ENCODE data around the gene MAPK1.

MAPK1 gene

DNA sequence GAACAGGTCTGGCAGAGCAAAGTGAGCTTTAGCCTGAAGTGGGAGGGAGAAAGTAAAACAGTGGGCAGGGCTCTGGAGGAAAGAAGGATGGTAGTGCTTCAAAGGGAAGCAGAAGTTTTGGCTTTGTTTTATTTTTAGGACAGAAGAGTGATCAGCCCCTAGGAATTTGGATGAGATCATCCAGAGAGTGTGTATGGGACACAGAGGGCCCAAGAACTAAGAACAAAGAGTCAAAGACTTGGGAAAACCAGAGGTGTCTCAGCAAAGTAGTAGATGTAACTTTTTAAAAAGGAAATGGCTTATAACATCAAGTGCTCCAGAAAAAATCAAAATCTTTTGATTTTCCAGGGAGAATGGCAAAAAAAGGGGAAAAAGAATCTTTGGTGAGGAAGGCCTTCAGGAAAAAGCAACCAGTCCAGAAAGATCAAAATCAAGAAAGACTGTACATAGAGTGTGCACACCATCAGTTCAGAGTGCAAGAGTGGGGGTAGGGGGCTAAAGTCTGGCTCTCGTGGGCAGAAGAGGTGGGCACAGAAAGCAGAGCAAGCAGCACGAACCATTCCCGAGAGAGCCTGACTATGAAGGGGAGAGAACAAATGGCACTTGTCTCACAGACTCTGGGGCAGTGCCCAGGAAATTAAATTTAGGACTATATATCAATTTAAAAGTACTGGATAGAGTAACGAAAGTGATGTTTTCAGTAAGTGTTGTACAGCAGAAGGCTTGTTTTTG, 30.0 kb downstream of the MAPK1 start (continued):
- TF ChIP-seq, protein P1, sequence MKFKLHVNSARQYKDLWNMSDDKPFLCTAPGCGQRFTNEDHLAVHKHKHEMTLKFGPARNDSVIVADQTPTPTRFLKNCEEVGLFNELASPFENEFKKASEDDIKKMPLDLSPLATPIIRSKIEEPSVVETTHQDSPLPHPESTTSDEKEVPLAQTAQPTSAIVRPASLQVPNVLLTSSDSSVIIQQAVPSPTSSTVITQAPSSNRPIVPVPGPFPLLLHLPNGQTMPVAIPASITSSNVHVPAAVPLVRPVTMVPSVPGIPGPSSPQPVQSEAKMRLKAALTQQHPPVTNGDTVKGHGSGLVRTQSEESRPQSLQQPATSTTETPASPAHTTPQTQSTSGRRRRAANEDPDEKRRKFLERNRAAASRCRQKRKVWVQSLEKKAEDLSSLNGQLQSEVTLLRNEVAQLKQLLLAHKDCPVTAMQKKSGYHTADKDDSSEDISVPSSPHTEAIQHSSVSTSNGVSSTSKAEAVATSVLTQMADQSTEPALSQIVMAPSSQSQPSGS (tag by site-specific recombination; IDR thresholded peaks at IDR 0.05; ENCODE audit: low read depth) = peak; percentile 82
- TF ChIP-seq, protein P2, sequence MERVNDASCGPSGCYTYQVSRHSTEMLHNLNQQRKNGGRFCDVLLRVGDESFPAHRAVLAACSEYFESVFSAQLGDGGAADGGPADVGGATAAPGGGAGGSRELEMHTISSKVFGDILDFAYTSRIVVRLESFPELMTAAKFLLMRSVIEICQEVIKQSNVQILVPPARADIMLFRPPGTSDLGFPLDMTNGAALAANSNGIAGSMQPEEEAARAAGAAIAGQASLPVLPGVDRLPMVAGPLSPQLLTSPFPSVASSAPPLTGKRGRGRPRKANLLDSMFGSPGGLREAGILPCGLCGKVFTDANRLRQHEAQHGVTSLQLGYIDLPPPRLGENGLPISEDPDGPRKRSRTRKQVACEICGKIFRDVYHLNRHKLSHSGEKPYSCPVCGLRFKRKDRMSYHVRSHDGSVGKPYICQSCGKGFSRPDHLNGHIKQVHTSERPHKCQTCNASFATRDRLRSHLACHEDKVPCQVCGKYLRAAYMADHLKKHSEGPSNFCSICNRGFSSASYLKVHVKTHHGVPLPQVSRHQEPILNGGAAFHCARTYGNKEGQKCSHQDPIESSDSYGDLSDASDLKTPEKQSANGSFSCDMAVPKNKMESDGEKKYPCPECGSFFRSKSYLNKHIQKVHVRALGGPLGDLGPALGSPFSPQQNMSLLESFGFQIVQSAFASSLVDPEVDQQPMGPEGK (tag by site-specific recombination; IDR thresholded peaks at IDR 0.05) = peak; percentile 65
- TF ChIP-seq ZSCAN16 (tag by site-specific recombination; IDR thresholded peaks at IDR 0.05) = no peak
- no peak for TF ChIP-seq BCL11A (tag by site-specific recombination; IDR thresholded peaks at IDR 0.05; ENCODE audit: low read depth)
- no peak for TF ChIP-seq ZNF292 (tag by site-specific recombination; IDR thresholded peaks at IDR 0.05; ENCODE audit: borderline replicate concordance, low read depth)
- TF ChIP-seq ZFP41 (tag by site-specific recombination; IDR thresholded peaks at IDR 0.05; ENCODE audit: borderline replicate concordance) = no peak
- peak; percentile 82 for TF ChIP-seq ZBTB17 (tag by site-specific recombination; IDR thresholded peaks at IDR 0.05)
- TF ChIP-seq ZEB2 (tag by site-specific recombination; IDR thresholded peaks at IDR 0.05) = peak; percentile 86
- 0 out of 2 replicates have a peak, but pooled peaks have one; percentile 41 for TF ChIP-seq ZBTB21 (tag by site-specific recombination; IDR thresholded peaks at IDR 0.05)
- TF ChIP-seq ZNF404 (tag by site-specific recombination; IDR thresholded peaks at IDR 0.05) = no peak
- TF ChIP-seq ZNF548 (tag by site-specific recombination; IDR thresholded peaks at IDR 0.05) = no peak
- TF ChIP-seq ZNF660 (tag by site-specific recombination; IDR thresholded peaks at IDR 0.05) = peak; percentile 44; the same call in 1 of the 2 replicates
- peak; percentile 66 for TF ChIP-seq ZNF629 (tag by site-specific recombination; IDR thresholded peaks at IDR 0.05)
- TF ChIP-seq, protein P3, sequence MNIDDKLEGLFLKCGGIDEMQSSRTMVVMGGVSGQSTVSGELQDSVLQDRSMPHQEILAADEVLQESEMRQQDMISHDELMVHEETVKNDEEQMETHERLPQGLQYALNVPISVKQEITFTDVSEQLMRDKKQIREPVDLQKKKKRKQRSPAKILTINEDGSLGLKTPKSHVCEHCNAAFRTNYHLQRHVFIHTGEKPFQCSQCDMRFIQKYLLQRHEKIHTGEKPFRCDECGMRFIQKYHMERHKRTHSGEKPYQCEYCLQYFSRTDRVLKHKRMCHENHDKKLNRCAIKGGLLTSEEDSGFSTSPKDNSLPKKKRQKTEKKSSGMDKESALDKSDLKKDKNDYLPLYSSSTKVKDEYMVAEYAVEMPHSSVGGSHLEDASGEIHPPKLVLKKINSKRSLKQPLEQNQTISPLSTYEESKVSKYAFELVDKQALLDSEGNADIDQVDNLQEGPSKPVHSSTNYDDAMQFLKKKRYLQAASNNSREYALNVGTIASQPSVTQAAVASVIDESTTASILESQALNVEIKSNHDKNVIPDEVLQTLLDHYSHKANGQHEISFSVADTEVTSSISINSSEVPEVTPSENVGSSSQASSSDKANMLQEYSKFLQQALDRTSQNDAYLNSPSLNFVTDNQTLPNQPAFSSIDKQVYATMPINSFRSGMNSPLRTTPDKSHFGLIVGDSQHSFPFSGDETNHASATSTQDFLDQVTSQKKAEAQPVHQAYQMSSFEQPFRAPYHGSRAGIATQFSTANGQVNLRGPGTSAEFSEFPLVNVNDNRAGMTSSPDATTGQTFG (tag by site-specific recombination; IDR thresholded peaks at IDR 0.05; ENCODE audit: borderline replicate concordance) = no peak
- TF ChIP-seq ZNF324 (tag by site-specific recombination; IDR thresholded peaks at IDR 0.05) = no peak
- no peak for TF ChIP-seq ZNF266 (tag by site-specific recombination; IDR thresholded peaks at IDR 0.05; ENCODE audit: low read depth)
- TF ChIP-seq ZNF350 (tag by site-specific recombination; IDR thresholded peaks at IDR 0.05) = no peak
- TF ChIP-seq, protein P4, sequence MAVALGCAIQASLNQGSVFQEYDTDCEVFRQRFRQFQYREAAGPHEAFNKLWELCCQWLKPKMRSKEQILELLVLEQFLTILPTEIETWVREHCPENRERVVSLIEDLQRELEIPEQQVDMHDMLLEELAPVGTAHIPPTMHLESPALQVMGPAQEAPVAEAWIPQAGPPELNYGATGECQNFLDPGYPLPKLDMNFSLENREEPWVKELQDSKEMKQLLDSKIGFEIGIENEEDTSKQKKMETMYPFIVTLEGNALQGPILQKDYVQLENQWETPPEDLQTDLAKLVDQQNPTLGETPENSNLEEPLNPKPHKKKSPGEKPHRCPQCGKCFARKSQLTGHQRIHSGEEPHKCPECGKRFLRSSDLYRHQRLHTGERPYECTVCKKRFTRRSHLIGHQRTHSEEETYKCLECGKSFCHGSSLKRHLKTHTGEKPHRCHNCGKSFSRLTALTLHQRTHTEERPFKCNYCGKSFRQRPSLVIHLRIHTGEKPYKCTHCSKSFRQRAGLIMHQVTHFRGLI (tag by site-specific recombination; IDR thresholded peaks at IDR 0.05) = no peak
- no peak for TF ChIP-seq ZNF624 (tag by site-specific recombination; IDR thresholded peaks at IDR 0.05)
- TF ChIP-seq ZNF398 (tag by site-specific recombination; IDR thresholded peaks at IDR 0.05) = no peak
- TF ChIP-seq KLF1 (tag by site-specific recombination; IDR thresholded peaks at IDR 0.05) = no peak
- no peak for TF ChIP-seq ZNF426 (tag by site-specific recombination; IDR thresholded peaks at IDR 0.05)
- no peak for TF ChIP-seq ZBTB26 (tag by site-specific recombination; optimal IDR thresholded peaks at IDR 0.05)
- no peak for TF ChIP-seq MZF1 (tag by site-specific recombination; IDR thresholded peaks at IDR 0.05; ENCODE audit: borderline replicate concordance)
- no peak for TF ChIP-seq ZNF747 (tag by site-specific recombination; IDR thresholded peaks at IDR 0.05)
- no peak for TF ChIP-seq ZNF664 (tag by site-specific recombination; IDR thresholded peaks at IDR 0.05)
- TF ChIP-seq SP7 (tag by site-specific recombination; IDR thresholded peaks at IDR 0.05) = peak; percentile 80
- no peak for TF ChIP-seq ZNF112 (tag by site-specific recombination; IDR thresholded peaks at IDR 0.05)
- no peak for TF ChIP-seq ZNF792 (tag by site-specific recombination; IDR thresholded peaks at IDR 0.05)
- TF ChIP-seq ZNF677 (tag by site-specific recombination; IDR thresholded peaks at IDR 0.05) = no peak

Data from HEK293 (cell line).